Chondrocyte (in vitro differentiated cells): ENCODE data around the gene PWWP2B. TPM values are rescaled to one million over a fixed set of nuclear protein-coding genes. Genes with fewer than 3 reads are reported as not detected.

Experiments
- DNase-seq: peaks from one replicate; pipeline ENCODE4 v3.0.0; 2021; ENCODE audit warnings: mixed read lengths, low spot score
- H3K27ac Mint-ChIP-seq: one replicate; pipeline ENCODE4 v1.8.0; 2021; ENCODE audit warnings: mild to moderate bottlenecking, moderate library complexity, mixed read lengths; ENCODE audit not compliant: unreplicated experiment
- H3K27me3 Mint-ChIP-seq: 2 replicates; pipeline ENCODE4 v1.8.0; 2021; ENCODE audit warnings: low read depth, mixed read lengths
- H3K36me3 Mint-ChIP-seq: 2 replicates; pipeline ENCODE4 v1.8.0; 2021; ENCODE audit warnings: low read depth, mixed read lengths
- H3K4me1 Mint-ChIP-seq: 2 replicates; pipeline ENCODE4 v1.8.0; 2021; ENCODE audit warnings: low read depth, mild to moderate bottlenecking, mixed read lengths
- H3K4me3 Mint-ChIP-seq: one replicate; pipeline ENCODE4 v1.8.0; 2021; ENCODE audit warnings: mild to moderate bottlenecking, moderate library complexity, mixed read lengths; ENCODE audit not compliant: unreplicated experiment
- H3K9me3 Mint-ChIP-seq: 2 replicates; pipeline ENCODE4 v1.8.0; 2021; ENCODE audit warnings: low read depth, mixed read lengths
- CTCF ChIP-seq: fragments of 200-600 bp; sonication (generic); IDR thresholded peaks from 2 replicates; pipeline ENCODE4 v1.5.0; 2021; ENCODE audit warnings: antibody characterized with exemption, mild to moderate bottlenecking, moderate library complexity
- total RNA-seq: library from RNA; stranded (reverse); gene quantifications from 3 replicates; pipeline ENCODE4 v1.2.1, GENCODE V29; 2021

Gene PWWP2B
- total RNA-seq, 1 donor from 2014 or later, result 13.2 TPM

GRCh38 chr10:132383101-132383500 lies 13.9 kb upstream of the PWWP2B start:
- Mint-ChIP-seq H3K4me1 (peaks cover 4% of the 10 kb centered on the region), H3K27ac (no peak overlapping the region)
- no peak for TF ChIP-seq CTCF

GRCh38 chr10:132383751-132384196 lies 13.2 kb upstream of the PWWP2B start:
- peak; percentile 73 for DNase-seq
- no peak overlapping the region for H3K4me3 Mint-ChIP-seq
- no peak for TF ChIP-seq CTCF
- H3K4me1 Mint-ChIP-seq, result peaks cover 4% of the 10 kb centered on the region
- H3K36me3 Mint-ChIP-seq, result peaks cover 6% of the 10 kb centered on the region
- H3K9me3 Mint-ChIP-seq, result peaks cover 5% of the 10 kb centered on the region
- no peaks in the 10 kb centered on the region for H3K27me3 Mint-ChIP-seq
- H3K27ac Mint-ChIP-seq, result no peak overlapping the region

More at GRCh38 chr10:132383101-132383500, 13.9 kb upstream of the PWWP2B start:
- Mint-ChIP-seq H3K27me3 (no peaks in the 10 kb centered on the region), H3K4me3 (no peak overlapping the region), H3K36me3 (peaks cover 10% of the 10 kb centered on the region), H3K9me3 (peaks cover 5% of the 10 kb centered on the region)
- DNase-seq, result peak; percentile 35

- Mint-ChIP-seq H3K27ac (no peak overlapping the region), H3K4me1 (peaks cover 4% of the 10 kb centered on the region), H3K9me3 (peaks cover 3% of the 10 kb centered on the region), H3K4me3 (no peak overlapping the region), H3K36me3 (peaks cover 3% of the 10 kb centered on the region), H3K27me3 (no peaks in the 10 kb centered on the region)
- peak; percentile 78 for DNase-seq
- no peak for TF ChIP-seq CTCF
Measured at GRCh38 chr10:132384618-132385388, 12.2 kb upstream of the PWWP2B start.

GRCh38 chr10:132385389-132385667 lies 11.7 kb upstream of the PWWP2B start:
- no peak for DNase-seq
- Mint-ChIP-seq H3K36me3 (peaks cover 3% of the 10 kb centered on the region), H3K27ac (no peak overlapping the region), H3K27me3 (no peaks in the 10 kb centered on the region), H3K4me3 (no peak overlapping the region), H3K9me3 (peaks cover 3% of the 10 kb centered on the region), H3K4me1 (peaks cover 4% of the 10 kb centered on the region)
- no peak for TF ChIP-seq CTCF

DNA sequence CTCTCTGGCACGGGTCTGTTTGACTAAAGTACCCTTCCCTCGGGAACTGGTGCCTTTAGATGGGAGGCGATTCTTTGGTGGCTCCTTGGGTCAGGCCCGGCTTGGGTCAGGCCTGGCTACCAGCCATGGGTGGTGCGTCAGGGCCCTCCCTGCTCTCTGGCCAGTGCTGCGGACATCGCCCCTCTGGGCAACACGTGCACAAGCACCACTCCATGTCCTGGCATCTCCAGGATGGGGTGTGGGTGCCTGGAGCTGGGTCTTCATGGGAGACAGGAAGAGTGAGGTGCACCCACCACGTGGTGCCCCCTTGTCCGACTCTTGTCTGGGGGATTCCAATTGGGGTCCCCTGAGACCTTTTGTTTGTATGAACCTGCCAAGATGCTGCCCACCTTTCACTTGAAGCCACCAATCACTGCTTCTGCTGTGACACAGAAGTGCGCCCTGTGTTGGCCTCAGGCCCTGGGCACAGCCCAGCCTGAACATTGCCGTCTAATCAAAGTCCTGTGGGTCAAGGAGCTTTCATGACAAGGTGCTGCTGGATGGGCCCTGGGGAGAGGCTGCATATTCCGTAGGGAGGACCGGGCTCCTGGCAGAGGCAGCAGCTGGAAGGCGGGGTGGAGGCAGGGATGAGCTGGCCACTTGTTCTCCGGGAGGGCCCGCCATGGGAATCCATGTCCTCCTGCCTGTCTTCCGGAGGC lies 11.1 kb upstream of the PWWP2B start:
- Mint-ChIP-seq H3K4me1 (peaks cover 4% of the 10 kb centered on the region), H3K36me3 (peaks cover 3% of the 10 kb centered on the region), H3K27ac (no peak overlapping the region), H3K27me3 (no peaks in the 10 kb centered on the region), H3K9me3 (peaks cover 3% of the 10 kb centered on the region), H3K4me3 (no peak overlapping the region)
- DNase-seq, result peak; percentile 86
- TF ChIP-seq CTCF, result no peak
